Activated CD4-positive, alpha-beta memory T cell treated with anti-CD3 and anti-CD28 coated beads for 36 hours (primary cell): Measurements from ENCODE around the gene CSRNP3. TPM values are rescaled to one million over a fixed set of nuclear protein-coding genes. Genes with fewer than 3 reads are reported as not detected.

Source experiments
- CTCF ChIA-PET: fragments of 350-600 bp; sonication (Branson Sonifier 250); formaldehyde crosslinking; loops from one replicate; lab custom pipeline; 2021; ENCODE audit warnings: antibody characterized with exemption, inconsistent platforms; lab: Charles Lee
- POLR2A ChIA-PET: fragments of 350-600 bp; sonication (Branson Sonifier 250); formaldehyde crosslinking; loops from one replicate; lab custom pipeline; 2021; ENCODE audit warnings: antibody characterized with exemption; lab: Charles Lee
- DNase-seq: peaks from one replicate; pipeline ENCODE4 v3.0.0-alpha.2; 2020
- H3K27ac Mint-ChIP-seq: one replicate; pipeline ENCODE4 v1.8.0; 2021; ENCODE audit warnings: mixed read lengths
- H3K27me3 Mint-ChIP-seq: one replicate; pipeline ENCODE4 v1.8.0; 2021; ENCODE audit warnings: mixed read lengths
- H3K36me3 Mint-ChIP-seq: one replicate; pipeline ENCODE4 v1.8.0; 2021; ENCODE audit warnings: mixed read lengths
- H3K4me1 Mint-ChIP-seq: one replicate; pipeline ENCODE4 v1.8.0; 2021; ENCODE audit warnings: low read depth, mixed read lengths
- H3K4me3 Mint-ChIP-seq: one replicate; pipeline ENCODE4 v1.8.0; 2021; ENCODE audit warnings: mild to moderate bottlenecking, mixed read lengths
- H3K9me3 Mint-ChIP-seq: one replicate; pipeline ENCODE4 v1.8.0; 2021; ENCODE audit warnings: mixed read lengths
- intact Hi-C: fragments of 100-400 bp; cut with micrococcal nuclease; formaldehyde crosslinking; loops from one replicate; pipeline ENCODE4 v1.15.1; 2023
- total RNA-seq, 2 experiments: library from RNA; stranded (reverse); gene quantifications; one replicate each; pipeline ENCODE4 v1.2.3, GENCODE V29; 2021

CSRNP3 gene
- total RNA-seq, 2 experiments from 2014 or later = not detected

DNA sequence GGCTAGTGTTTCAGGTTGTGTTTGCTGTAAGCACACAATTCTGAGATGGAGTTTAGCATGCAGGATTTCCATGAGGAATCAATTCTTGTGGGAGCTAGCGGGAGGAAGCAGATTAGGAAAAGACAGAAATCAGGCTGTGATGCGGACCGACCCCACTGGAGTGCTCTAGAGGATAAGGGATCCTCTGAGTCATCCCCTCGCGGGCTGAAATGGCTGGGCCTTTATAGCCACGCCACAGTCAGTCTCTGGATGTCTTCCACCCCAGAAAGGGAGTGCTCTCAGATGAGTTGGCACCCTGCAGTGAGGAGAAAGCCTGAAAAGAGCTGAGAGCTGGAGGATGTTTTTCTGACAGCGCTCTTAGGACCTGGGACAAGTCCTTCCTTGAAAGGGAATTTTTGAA lies 222.1 kb downstream of the CSRNP3 start:
- intact Hi-C loops = loop anchor here (10.0 kb wide), 1 partner anchor 183 kb away; no protein-coding TSS in a partner anchor
- H3K9me3 Mint-ChIP-seq = no peaks in the 10 kb centered on the region
- H3K27ac Mint-ChIP-seq = no peak overlapping the region
- POLR2A ChIA-PET = no interaction called here
- peaks cover 9% of the 10 kb centered on the region for H3K27me3 Mint-ChIP-seq
- no peak overlapping the region for H3K4me3 Mint-ChIP-seq
- H3K4me1 Mint-ChIP-seq = no peaks in the 10 kb centered on the region
- H3K36me3 Mint-ChIP-seq = no peaks in the 10 kb centered on the region
- CTCF ChIA-PET = no interaction called here
- no peak for DNase-seq

DNA sequence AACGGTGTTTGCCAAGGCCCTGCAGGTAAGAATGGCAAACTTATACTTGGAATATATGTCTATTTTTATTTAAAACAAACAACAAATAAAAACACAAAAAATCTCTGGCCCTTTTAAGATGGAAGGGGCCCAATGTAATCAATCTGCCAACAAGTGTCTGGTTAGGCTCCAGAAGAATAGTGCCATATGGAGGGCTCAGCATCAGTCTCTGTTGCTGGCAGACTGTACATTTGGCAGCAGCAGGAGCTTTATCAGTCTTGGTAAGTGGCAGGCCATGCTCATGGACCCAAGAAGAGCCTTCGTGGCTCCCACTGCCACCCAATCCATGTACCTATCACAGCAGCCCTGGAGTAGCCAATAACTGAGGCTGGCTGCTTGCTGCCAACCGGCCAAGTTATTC lies 223.4 kb downstream of the CSRNP3 start:
- ChIA-PET CTCF (no interaction called here), POLR2A (no interaction called here)
- Mint-ChIP-seq H3K9me3 (no peaks in the 10 kb centered on the region), H3K4me3 (no peak overlapping the region), H3K27me3 (peaks cover 8% of the 10 kb centered on the region), H3K4me1 (no peaks in the 10 kb centered on the region), H3K27ac (no peak overlapping the region), H3K36me3 (no peaks in the 10 kb centered on the region)
- intact Hi-C loops = loop anchor here (10.0 kb wide), 1 partner anchor 182 kb away; no protein-coding TSS in a partner anchor
- DNase-seq = no peak

DNA sequence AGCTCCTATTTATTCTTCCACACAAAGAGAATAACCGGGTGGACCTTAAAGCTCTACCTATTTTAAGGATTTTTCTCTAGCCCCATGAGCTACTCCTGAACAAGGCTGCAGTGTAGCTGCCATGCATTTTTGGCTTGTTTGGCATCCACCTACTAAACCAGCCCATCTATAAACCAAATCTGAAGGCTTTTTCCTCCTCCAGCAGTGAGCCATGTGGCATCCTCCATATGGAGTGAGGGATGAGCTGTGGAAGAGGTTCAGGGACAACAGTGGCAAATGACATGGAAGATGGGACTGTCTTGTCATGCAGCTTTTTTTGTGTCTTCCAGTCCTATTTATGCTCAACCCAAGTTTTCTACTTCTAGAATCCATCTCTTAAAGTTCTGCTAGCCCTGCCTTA lies 224.3 kb downstream of the CSRNP3 start:
- Mint-ChIP-seq H3K36me3 (no peaks in the 10 kb centered on the region), H3K9me3 (no peaks in the 10 kb centered on the region), H3K27ac (no peak overlapping the region), H3K4me1 (no peaks in the 10 kb centered on the region), H3K27me3 (peaks cover 12% of the 10 kb centered on the region), H3K4me3 (no peak overlapping the region)
- ChIA-PET POLR2A (no interaction called here), CTCF (no interaction called here)
- intact Hi-C loops = loop anchor here (10.0 kb wide), 1 partner anchor 181 kb away; no protein-coding TSS in a partner anchor
- no peak for DNase-seq

DNA sequence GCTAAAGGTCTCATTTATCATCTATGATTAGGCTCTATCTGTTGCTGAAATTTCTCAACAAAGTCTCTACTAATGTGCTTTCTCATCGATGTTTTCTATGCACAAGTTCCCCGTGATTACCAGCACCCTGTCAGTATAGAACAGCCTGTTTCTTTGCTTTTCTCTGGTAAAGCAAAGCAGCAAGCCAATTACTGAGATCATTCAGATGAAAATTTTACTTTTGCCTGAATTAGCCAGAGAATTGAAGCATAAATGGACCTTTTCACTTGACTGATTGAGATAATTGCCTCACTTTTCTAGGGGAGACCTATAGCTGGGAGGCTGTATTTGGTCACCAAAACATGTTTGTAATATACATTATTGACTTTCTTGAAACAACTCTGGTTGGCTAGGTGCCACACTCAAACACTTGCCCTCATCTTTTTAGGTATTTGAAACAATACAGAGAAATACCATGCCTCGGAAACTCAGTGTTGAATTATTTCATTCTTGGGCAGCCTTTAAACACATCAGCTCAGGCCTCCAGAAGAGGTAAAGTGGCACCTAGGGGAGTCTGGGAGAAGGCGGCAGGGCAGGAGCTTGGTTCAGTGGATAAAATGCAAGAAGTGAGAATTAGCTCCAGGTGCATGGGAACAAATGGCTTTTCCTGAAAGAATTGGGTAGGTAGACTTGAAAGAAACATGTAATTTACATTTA lies 228.4 kb downstream of the CSRNP3 start:
- H3K4me3 Mint-ChIP-seq = no peak overlapping the region
- POLR2A ChIA-PET = no interaction called here
- CTCF ChIA-PET = interaction anchor here (1.0 kb wide), 1 partner anchor 296 kb away, joined by 5 read pairs; no protein-coding TSS in a partner anchor
- peaks cover 9% of the 10 kb centered on the region for H3K27me3 Mint-ChIP-seq
- no peaks in the 10 kb centered on the region for H3K36me3 Mint-ChIP-seq
- H3K27ac Mint-ChIP-seq = no peak overlapping the region
- no peaks in the 10 kb centered on the region for H3K9me3 Mint-ChIP-seq
- DNase-seq = no peak
- intact Hi-C loops = loop anchor here (5.0 to 10.0 kb wide), 2 partner anchors 177 to 296 kb away; no protein-coding TSS in a partner anchor
- H3K4me1 Mint-ChIP-seq = no peaks in the 10 kb centered on the region

DNA sequence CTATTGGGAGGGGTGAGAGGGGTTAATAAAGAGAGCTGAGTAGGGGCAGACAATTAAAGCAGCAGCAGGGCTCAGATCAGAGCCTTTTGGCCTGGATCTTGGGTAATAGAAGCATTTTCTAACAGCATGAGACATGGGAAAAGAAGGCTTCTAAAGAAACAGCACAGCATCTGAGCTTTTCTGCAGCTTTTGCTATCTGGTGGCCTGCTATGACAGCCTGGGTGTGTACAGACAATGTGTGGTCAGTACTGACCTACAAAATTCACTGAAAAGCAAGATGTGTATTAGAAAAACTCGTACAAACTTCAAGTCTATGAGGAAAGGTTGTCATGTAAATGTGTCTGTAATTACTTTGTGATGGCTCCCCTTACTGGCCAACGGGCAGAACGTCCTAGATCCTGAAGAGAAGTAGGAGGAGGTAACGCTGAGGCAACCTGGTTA lies 229.0 kb downstream of the CSRNP3 start:
- no peaks in the 10 kb centered on the region for H3K4me1 Mint-ChIP-seq
- H3K27me3 Mint-ChIP-seq = peaks cover 9% of the 10 kb centered on the region
- intact Hi-C loops = loop anchor here (5.0 to 10.0 kb wide), 2 partner anchors 176 to 296 kb away; no protein-coding TSS in a partner anchor
- no peaks in the 10 kb centered on the region for H3K9me3 Mint-ChIP-seq
- no peak overlapping the region for H3K4me3 Mint-ChIP-seq
- no peak for DNase-seq
- POLR2A ChIA-PET = no interaction called here
- H3K27ac Mint-ChIP-seq = no peak overlapping the region
- CTCF ChIA-PET = interaction anchor here (1.0 kb wide), 1 partner anchor 296 kb away, joined by 5 read pairs; no protein-coding TSS in a partner anchor
- H3K36me3 Mint-ChIP-seq = no peaks in the 10 kb centered on the region

DNA sequence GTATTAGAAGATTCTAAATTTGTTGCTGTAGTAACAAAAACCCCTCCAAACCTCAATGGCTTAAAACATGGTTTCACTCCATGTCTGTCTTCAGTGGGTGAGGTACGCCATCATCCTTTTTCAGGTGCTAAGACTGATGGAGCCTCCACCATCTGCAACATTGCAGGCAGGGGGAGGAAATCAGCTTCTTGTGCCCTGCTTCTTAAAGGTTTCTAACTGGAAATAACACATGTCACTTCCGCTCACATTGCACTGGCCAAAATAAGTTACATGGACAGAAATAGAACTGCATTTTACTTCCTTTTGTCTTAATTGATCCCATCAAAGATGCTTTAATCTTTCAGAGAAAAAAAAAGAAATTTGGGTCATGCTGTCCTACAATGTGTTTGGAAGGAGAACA lies 230.4 kb downstream of the CSRNP3 start:
- no peaks in the 10 kb centered on the region for H3K4me1 Mint-ChIP-seq
- H3K27me3 Mint-ChIP-seq = peaks cover 9% of the 10 kb centered on the region
- H3K9me3 Mint-ChIP-seq = no peaks in the 10 kb centered on the region
- no peaks in the 10 kb centered on the region for H3K36me3 Mint-ChIP-seq
- H3K4me3 Mint-ChIP-seq = no peak overlapping the region
- intact Hi-C loops = loop anchor here (5.0 to 10.0 kb wide), 2 partner anchors 175 to 298 kb away; no protein-coding TSS in a partner anchor
- ChIA-PET CTCF (no interaction called here), POLR2A (no interaction called here)
- DNase-seq = no peak
- H3K27ac Mint-ChIP-seq = no peak overlapping the region

DNA sequence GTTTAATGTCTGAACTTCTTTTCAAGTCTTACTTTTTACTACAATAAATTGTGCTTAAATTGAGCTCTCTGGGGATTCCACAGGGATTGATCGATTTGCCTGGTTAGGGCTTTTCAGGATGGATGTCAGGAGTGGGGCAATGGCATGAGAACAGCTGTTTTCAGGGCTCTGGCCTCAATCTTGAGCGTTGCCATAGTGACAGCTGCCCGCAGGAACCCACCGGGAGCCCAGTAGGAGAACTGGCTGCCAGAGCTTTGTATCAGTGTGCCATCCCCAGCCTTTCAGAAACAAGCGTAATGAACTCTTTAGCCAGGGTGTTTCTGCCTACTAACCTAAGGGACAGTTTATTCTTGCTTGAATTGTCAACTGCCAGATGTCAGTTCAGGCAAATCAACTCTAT lies 231.0 kb downstream of the CSRNP3 start:
- no peak overlapping the region for H3K27ac Mint-ChIP-seq
- CTCF ChIA-PET = interaction anchor here (1.1 kb wide), 1 partner anchor 232 kb away, joined by 3 read pairs; no protein-coding TSS in a partner anchor

DNA sequence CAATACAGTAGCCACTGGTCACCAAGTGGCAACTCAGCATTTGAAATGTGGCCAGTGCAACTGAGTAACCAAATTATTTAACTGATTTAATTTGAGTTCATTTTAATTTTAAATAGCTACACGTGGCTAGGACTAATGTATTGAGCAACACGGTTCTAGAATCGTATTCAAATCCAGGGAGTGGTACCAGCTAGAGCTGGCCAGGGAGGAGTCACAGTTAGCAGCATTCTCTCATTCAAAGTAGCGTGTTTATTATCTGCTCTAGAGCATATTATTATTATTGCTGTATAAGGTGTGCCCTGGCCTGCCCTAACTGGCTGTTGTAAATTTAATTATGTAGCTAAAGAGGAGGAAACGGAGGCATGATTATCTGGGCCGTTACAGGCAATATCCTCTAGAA lies 231.6 kb downstream of the CSRNP3 start:
- no peak for DNase-seq
- ChIA-PET CTCF (interaction anchor here (1.1 kb wide), 1 partner anchor 232 kb away, joined by 3 read pairs; no protein-coding TSS in a partner anchor), POLR2A (no interaction called here)
- intact Hi-C loops = no loop called here
- Mint-ChIP-seq H3K4me3 (no peak overlapping the region), H3K27ac (no peak overlapping the region), H3K36me3 (no peaks in the 10 kb centered on the region), H3K9me3 (no peaks in the 10 kb centered on the region), H3K4me1 (no peaks in the 10 kb centered on the region), H3K27me3 (peaks cover 12% of the 10 kb centered on the region)

More for the DNA sequence above, 231.0 kb downstream of the CSRNP3 start:
- Mint-ChIP-seq H3K4me3 (no peak overlapping the region), H3K4me1 (no peaks in the 10 kb centered on the region), H3K27me3 (peaks cover 9% of the 10 kb centered on the region), H3K36me3 (no peaks in the 10 kb centered on the region), H3K9me3 (no peaks in the 10 kb centered on the region)
- POLR2A ChIA-PET = no interaction called here
- no peak for DNase-seq
- intact Hi-C loops = no loop called here

DNA sequence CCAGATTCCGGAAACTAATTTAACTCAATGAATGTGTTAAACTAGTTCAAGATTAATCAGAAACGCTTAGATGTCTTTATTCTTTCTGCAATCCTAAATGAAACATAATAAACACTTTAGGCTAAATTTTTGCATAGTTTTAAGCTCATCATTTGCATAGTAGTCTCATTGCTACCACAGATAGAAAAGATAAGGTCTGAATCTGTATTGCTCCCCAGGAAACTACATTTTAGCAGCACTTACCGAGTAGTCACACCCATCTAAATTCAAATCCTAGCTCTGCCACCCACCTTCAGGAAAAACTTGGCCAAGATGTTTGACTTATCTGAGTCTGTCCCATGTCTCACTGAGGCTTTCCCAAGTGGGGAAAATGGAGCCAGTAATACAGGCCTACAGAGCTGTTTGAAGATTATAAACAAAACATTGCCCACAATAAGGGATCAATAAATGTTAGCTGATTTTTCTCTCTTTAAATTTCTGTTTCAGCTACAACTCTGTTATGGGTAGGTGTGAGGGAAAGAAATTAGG lies 237.5 kb downstream of the CSRNP3 start:
- intact Hi-C loops = no loop called here

DNA sequence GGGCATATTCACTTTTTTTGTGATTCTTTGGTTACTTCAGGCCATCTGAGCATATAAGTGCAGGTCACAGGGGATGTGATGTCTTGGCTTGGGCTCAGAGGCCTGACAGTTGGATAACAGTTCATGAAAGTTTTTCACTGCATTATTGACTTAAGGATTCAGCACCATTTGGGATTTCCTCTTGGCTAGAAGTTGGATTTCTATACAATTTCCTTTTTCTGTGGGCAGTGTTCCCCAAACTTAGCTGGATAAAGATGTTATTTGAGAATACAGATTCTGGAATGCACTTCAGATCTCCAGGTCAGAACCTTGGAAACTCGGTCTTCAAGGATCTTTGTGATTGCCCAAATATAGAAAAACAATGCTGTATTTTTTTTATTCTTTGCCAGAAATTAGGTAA lies 246.6 kb downstream of the CSRNP3 start:
- intact Hi-C loops = no loop called here
- DNase-seq = no peak
- Mint-ChIP-seq H3K4me3 (no peak overlapping the region), H3K27ac (no peak overlapping the region), H3K9me3 (no peaks in the 10 kb centered on the region), H3K36me3 (no peaks in the 10 kb centered on the region), H3K27me3 (peaks cover 1% of the 10 kb centered on the region), H3K4me1 (no peaks in the 10 kb centered on the region)
- CTCF ChIA-PET = no interaction called here
- POLR2A ChIA-PET = no interaction called here

More for the DNA sequence above, 237.5 kb downstream of the CSRNP3 start:
- DNase-seq = no peak
- Mint-ChIP-seq H3K27me3 (peaks cover 6% of the 10 kb centered on the region), H3K27ac (no peak overlapping the region), H3K9me3 (peaks cover 3% of the 10 kb centered on the region), H3K4me3 (no peak overlapping the region), H3K36me3 (no peaks in the 10 kb centered on the region), H3K4me1 (no peaks in the 10 kb centered on the region)
- POLR2A ChIA-PET = no interaction called here
- CTCF ChIA-PET = no interaction called here

DNA sequence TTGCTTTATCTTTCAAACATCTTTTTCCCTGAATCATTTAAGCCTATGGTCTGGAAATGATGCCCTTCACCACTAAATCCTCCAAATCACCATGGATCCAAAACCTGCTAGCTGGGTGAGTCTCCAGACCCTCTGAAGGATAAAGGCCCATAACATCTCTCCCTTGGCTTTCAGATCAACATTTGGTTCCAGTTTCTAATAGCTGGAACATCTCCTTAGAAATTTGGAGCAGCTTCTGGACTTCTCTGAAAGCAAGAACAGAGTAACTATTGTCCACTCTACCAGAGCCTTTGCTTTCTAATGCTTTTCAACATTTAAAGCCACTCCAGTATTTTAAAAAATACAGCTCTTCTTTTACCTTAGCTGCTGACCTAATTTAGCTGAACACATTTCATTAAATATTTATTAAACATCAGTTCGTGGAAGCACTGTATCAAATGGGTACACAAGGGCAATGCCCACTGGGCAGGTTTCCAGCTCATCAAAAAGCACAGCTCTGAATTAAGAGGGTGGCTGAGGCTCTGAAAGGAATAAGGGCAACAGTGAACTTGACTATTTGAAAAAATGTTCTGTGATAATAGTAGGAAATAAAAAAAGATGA lies 249.2 kb downstream of the CSRNP3 start:
- Mint-ChIP-seq H3K9me3 (no peaks in the 10 kb centered on the region), H3K27ac (no peak overlapping the region), H3K4me3 (no peak overlapping the region), H3K4me1 (no peaks in the 10 kb centered on the region), H3K36me3 (no peaks in the 10 kb centered on the region), H3K27me3 (peaks cover 7% of the 10 kb centered on the region)
- intact Hi-C loops = no loop called here
- CTCF ChIA-PET = no interaction called here
- POLR2A ChIA-PET = no interaction called here
- DNase-seq = no peak

DNA sequence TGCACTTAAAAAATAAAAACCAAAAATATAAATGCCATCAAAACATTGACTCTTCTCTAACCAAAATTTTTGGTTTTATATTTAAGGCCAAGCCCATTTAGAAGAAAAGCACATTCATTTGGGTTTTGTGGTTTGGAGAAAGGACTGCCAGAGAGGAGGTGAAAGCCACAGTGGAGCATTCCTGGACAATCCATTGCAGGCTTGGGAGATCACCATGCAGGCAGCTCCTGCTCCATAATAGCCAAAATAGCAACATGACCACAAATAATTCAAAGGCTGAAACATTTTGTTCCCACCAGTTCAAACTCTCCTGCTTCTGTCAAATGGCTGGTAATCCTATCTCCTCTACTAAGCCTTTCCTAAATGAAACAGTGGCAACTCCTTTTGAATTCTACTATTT lies 251.0 kb downstream of the CSRNP3 start:
- intact Hi-C loops = no loop called here
- H3K27me3 Mint-ChIP-seq = peaks cover 10% of the 10 kb centered on the region
- ChIA-PET POLR2A (no interaction called here), CTCF (no interaction called here)
- no peak overlapping the region for H3K4me3 Mint-ChIP-seq
- no peaks in the 10 kb centered on the region for H3K9me3 Mint-ChIP-seq
- no peak overlapping the region for H3K27ac Mint-ChIP-seq
- no peak for DNase-seq
- no peaks in the 10 kb centered on the region for H3K36me3 Mint-ChIP-seq
- H3K4me1 Mint-ChIP-seq = no peaks in the 10 kb centered on the region
